H1 (cell line): ENCODE results near the gene RNF130. TPM values are rescaled to one million over a fixed set of nuclear protein-coding genes. Genes with fewer than 3 reads are reported as not detected.

Source experiments
- CTCF ChIA-PET: fragments of 300-600 bp; sonication (Branson Sonifier 250); formaldehyde crosslinking; loops from one replicate; lab custom pipeline; 2021; ENCODE audit not compliant: partially characterized antibody; lab: Charles Lee
- POLR2A ChIA-PET: fragments of 300-600 bp; sonication (Branson Sonifier 250); formaldehyde crosslinking; loops from one replicate; lab custom pipeline; 2021; ENCODE audit warnings: inconsistent platforms; ENCODE audit not compliant: partially characterized antibody; lab: Charles Lee
- DNase-seq, 2 experiments: peaks; one replicate each; pipeline versions ENCODE4 v3.0.0 to v3.0.0-alpha.2; 2010 to 2022; ENCODE audit warnings: low spot score in 2 of 2, low read depth in 1 of 2, mixed read lengths in 1 of 2
- FAIRE-seq: peaks from 2 replicates; lab custom pipeline; 2011; peaks lifted over from hg19 to GRCh38; lab: Jason Lieb, UNC
- H2AFZ ChIP-seq: 2 replicates; pipeline ENCODE4 v1.8.1; 2012; ENCODE audit warnings: low read length, inconsistent platforms
- H2AK5ac ChIP-seq: 2 replicates; pipeline ENCODE4 v1.6.1; 2013; ENCODE audit warnings: low read depth, low read length
- H2BK120ac ChIP-seq: replicated peaks from 2 replicates; pipeline ENCODE3; 2013; ENCODE audit warnings: low read depth, low read length, inconsistent platforms
- H2BK12ac ChIP-seq: 2 replicates; pipeline ENCODE4 v1.6.1; 2013; ENCODE audit warnings: low read depth, low read length
- H2BK15ac ChIP-seq: 2 replicates; pipeline ENCODE4 v1.6.1; 2013; ENCODE audit warnings: low read length
- H2BK20ac ChIP-seq: 2 replicates; pipeline ENCODE4 v1.6.1; 2013; ENCODE audit warnings: low read length
- H2BK5ac ChIP-seq: 2 replicates; pipeline ENCODE4 v1.6.1; 2013; ENCODE audit warnings: low read depth, low read length
- H3K14ac ChIP-seq: 2 replicates; pipeline ENCODE4 v1.6.1; 2013; ENCODE audit warnings: inconsistent platforms; ENCODE audit not compliant: insufficient read length
- H3K18ac ChIP-seq: 2 replicates; pipeline ENCODE4 v1.6.1; 2013; ENCODE audit warnings: low read length; ENCODE audit errors: extremely low read depth
- H3K23ac ChIP-seq: 2 replicates; pipeline ENCODE4 v1.6.1; 2013; ENCODE audit warnings: inconsistent platforms; ENCODE audit not compliant: insufficient read length
- H3K23me2 ChIP-seq: 2 replicates; pipeline ENCODE4 v1.6.1; 2013; ENCODE audit warnings: low read depth, low read length
- H3K27ac ChIP-seq: 2 replicates; pipeline ENCODE4 v1.6.1; 2011; ENCODE audit warnings: low read depth, low read length, inconsistent platforms
- H3K27me3 ChIP-seq, 4 experiments: replicated peaks in 1 of 4; 1 replicate in 1 of 4; 2 replicates in 3 of 4; pipeline versions ENCODE4 v1.6.1 to v1.8.1; 2011 to 2013; ENCODE audit warnings: low read length in 3 of 4, mild to moderate bottlenecking in 3 of 4, inconsistent platforms in 2 of 4, mixed read lengths in 2 of 4, moderate library complexity in 1 of 4; ENCODE audit not compliant: control insufficient read depth in 3 of 4, insufficient read depth in 3 of 4; ENCODE audit errors: extremely low read depth in 1 of 4
- H3K36me3 ChIP-seq, 4 experiments: 2 replicates each; pipeline versions ENCODE4 v1.6.1 to v1.8.1; 2011 to 2013; ENCODE audit warnings: mild to moderate bottlenecking in 4 of 4, low read length in 3 of 4, moderate library complexity in 2 of 4, control low read depth in 1 of 4, inconsistent platforms in 1 of 4; ENCODE audit not compliant: insufficient read depth in 4 of 4, control insufficient read depth in 2 of 4
- H3K4ac ChIP-seq: replicated peaks from 2 replicates; pipeline ENCODE3; 2013; ENCODE audit warnings: low read length, low read depth, mixed read lengths, inconsistent platforms; ENCODE audit not compliant: insufficient read length
- H3K4me1 ChIP-seq, 4 experiments: replicated peaks in 1 of 4; 1 replicate in 1 of 4; 2 replicates in 3 of 4; pipeline versions ENCODE4 v1.6.1 to v1.8.1; 2011 to 2013; ENCODE audit warnings: low read length in 3 of 4, inconsistent platforms in 2 of 4, mixed read lengths in 1 of 4; ENCODE audit not compliant: insufficient read depth in 4 of 4, control insufficient read depth in 3 of 4
- H3K4me2 ChIP-seq, 2 experiments: 2 replicates each; pipeline versions ENCODE4 v1.6.1 to v1.8.1; 2011 to 2013; ENCODE audit warnings: low read depth in 2 of 2, low read length in 2 of 2, control low read depth in 1 of 2, inconsistent platforms in 1 of 2, mild to moderate bottlenecking in 1 of 2; ENCODE audit not compliant: insufficient read depth in 1 of 2
- H3K4me3 ChIP-seq, 4 experiments: fragments of 200-600, 300-600 bp in 1 of 4; sonication (generic), shearing (Covaris generic), sonication (Bioruptor Twin) in 1 of 4; 2 replicates each; pipeline versions ENCODE4 v1.5.1 to v1.8.1; 2011 to 2016; ENCODE audit warnings: low read length in 4 of 4, low read depth in 3 of 4, control low read depth in 2 of 4, inconsistent platforms in 2 of 4, mild to moderate bottlenecking in 2 of 4, mixed read lengths in 1 of 4, moderate library complexity in 1 of 4; ENCODE audit not compliant: insufficient read depth in 2 of 4; ENCODE audit errors: extremely low read depth in 1 of 4
- H3K56ac ChIP-seq: replicated peaks from 2 replicates; pipeline ENCODE3; 2013; ENCODE audit warnings: low read depth, mild to moderate bottlenecking, mixed read lengths, low read length, inconsistent platforms; ENCODE audit not compliant: insufficient read length
- H3K79me1 ChIP-seq: 2 replicates; pipeline ENCODE4 v1.6.1; 2013; ENCODE audit warnings: low read depth, low read length, control low read depth
- H3K79me2 ChIP-seq, 2 experiments: 2 replicates each; pipeline versions ENCODE4 v1.6.1 to v1.8.1; 2012 to 2013; ENCODE audit warnings: low read length in 2 of 2, mild to moderate bottlenecking in 2 of 2, inconsistent platforms in 1 of 2; ENCODE audit not compliant: insufficient read depth in 2 of 2, control insufficient read depth in 1 of 2
- H3K9ac ChIP-seq, 4 experiments: replicated peaks in 1 of 4; 1 replicate in 1 of 4; 2 replicates in 3 of 4; pipeline versions ENCODE4 v1.6.1 to v1.8.1; 2011 to 2013; ENCODE audit warnings: low read depth in 3 of 4, low read length in 3 of 4, control low read depth in 2 of 4, mild to moderate bottlenecking in 2 of 4, moderate library complexity in 2 of 4, inconsistent platforms in 1 of 4; ENCODE audit errors: extremely low read depth in 1 of 4
- H3K9me3 ChIP-seq, 2 experiments: 2 replicates each; pipeline versions ENCODE4 v1.6.1 to v1.8.1; 2012 to 2013; ENCODE audit warnings: mild to moderate bottlenecking in 2 of 2, moderate library complexity in 2 of 2, control low read depth in 1 of 2, inconsistent platforms in 1 of 2, low read depth in 1 of 2, low read length in 1 of 2, mixed read lengths in 1 of 2; ENCODE audit not compliant: insufficient read depth in 2 of 2
- H4K20me1 ChIP-seq, 2 experiments: replicated peaks in 1 of 2; 2 replicates each; pipeline versions ENCODE3 to v1.8.1; 2011 to 2013; ENCODE audit warnings: inconsistent platforms in 2 of 2, low read length in 2 of 2, mild to moderate bottlenecking in 1 of 2; ENCODE audit not compliant: insufficient read depth in 2 of 2, control insufficient read depth in 1 of 2
- H4K5ac ChIP-seq: 2 replicates; pipeline ENCODE4 v1.6.1; 2013; ENCODE audit warnings: low read length, low read depth, mixed read lengths, inconsistent platforms; ENCODE audit not compliant: insufficient read length
- H4K8ac ChIP-seq: 2 replicates; pipeline ENCODE4 v1.8.0; 2013; ENCODE audit warnings: mild to moderate bottlenecking, moderate library complexity, low read length, inconsistent platforms; ENCODE audit not compliant: insufficient read depth; ENCODE audit errors: extremely low read depth
- H4K91ac ChIP-seq: replicated peaks from 2 replicates; pipeline ENCODE3; 2013; ENCODE audit warnings: low read length, mixed read lengths, inconsistent platforms; ENCODE audit not compliant: insufficient read length
- CREB1 ChIP-seq: IDR thresholded peaks from 2 replicates; pipeline ENCODE4 v1.6.1; 2012; ENCODE audit warnings: inconsistent platforms
- FOSL1 ChIP-seq: IDR thresholded peaks from 2 replicates; pipeline ENCODE4 v1.6.1; 2011; ENCODE audit warnings: mild to moderate bottlenecking, low read depth, low read length, moderate library complexity; ENCODE audit not compliant: insufficient read depth
- JUND ChIP-seq: IDR thresholded peaks from 2 replicates; pipeline ENCODE4 v1.6.1; 2011; ENCODE audit warnings: mild to moderate bottlenecking, improper control_type of control experiment, low read length
- KDM4A ChIP-seq: IDR thresholded peaks from one replicate; pipeline ENCODE4 v1.7.1; 2012; ENCODE audit warnings: low read depth, mild to moderate bottlenecking, moderate library complexity, low read length, inconsistent platforms; ENCODE audit not compliant: severe bottlenecking
- NANOG ChIP-seq: IDR thresholded peaks from 2 replicates; pipeline ENCODE4 v1.6.1; 2011; ENCODE audit warnings: low read length, low read depth, mild to moderate bottlenecking, inconsistent platforms; ENCODE audit not compliant: insufficient read depth, poor library complexity, severe bottlenecking
- NRF1 ChIP-seq: IDR thresholded peaks from 2 replicates; pipeline ENCODE4 v1.6.1; 2011; ENCODE audit warnings: mild to moderate bottlenecking, low read depth, low read length, improper control_type of control experiment
- PHF8 ChIP-seq: fragments of 200-600 bp; sonication (generic); conservative IDR thresholded peaks from 2 replicates; pipeline ENCODE4 v1.7.1; 2012; ENCODE audit warnings: low read depth, mild to moderate bottlenecking, inconsistent platforms, low read length, moderate library complexity
- RAD21 ChIP-seq, 2 experiments: IDR thresholded peaks in 1 of 2; conservative IDR thresholded peaks in 1 of 2; 2 replicates each; pipeline ENCODE4 v1.6.1; 2011; ENCODE audit warnings: low read depth in 2 of 2, low read length in 2 of 2, improper control_type of control experiment in 1 of 2, inconsistent platforms in 1 of 2, mild to moderate bottlenecking in 1 of 2, moderate library complexity in 1 of 2
- RXRA ChIP-seq: IDR thresholded peaks from 2 replicates; pipeline ENCODE4 v1.6.1; 2011; ENCODE audit warnings: low read depth, mild to moderate bottlenecking, low read length, moderate library complexity; ENCODE audit not compliant: insufficient read depth
- SP1 ChIP-seq: IDR thresholded peaks from 2 replicates; pipeline ENCODE4 v1.6.1; 2011; ENCODE audit warnings: low read depth, low read length
- TCF12 ChIP-seq: IDR thresholded peaks from 2 replicates; pipeline ENCODE4 v1.6.1; 2011; ENCODE audit warnings: low read depth, mild to moderate bottlenecking, low read length
- TEAD4 ChIP-seq: IDR thresholded peaks from 2 replicates; pipeline ENCODE4 v1.6.1; 2012; ENCODE audit warnings: low read depth, low read length, inconsistent platforms, mixed read lengths
- WGBS, 2 experiments: shearing (Covaris generic) in 1 of 2; methylation state at CpG; one replicate each; pipeline versions ENCODE4 v1.1.6 to v1.1.7; 2013 to 2015; ENCODE audit warnings: low lambda C conversion rate in 2 of 2, mixed read lengths in 2 of 2, inconsistent platforms in 1 of 2, low coverage in 1 of 2, missing lambda C conversion rate in 1 of 2; ENCODE audit not compliant: insufficient replicate concordance in 2 of 2, insufficient coverage in 1 of 2, insufficient read length in 1 of 2; ENCODE audit errors: extremely low coverage in 1 of 2, missing lambda C conversion rate in 1 of 2; 5-methylcytosine and 5-hydroxymethylcytosine counted together
- polyA plus RNA-seq, 7 experiments: library from polyadenylated mRNA; depleted of rRNA in 3 of 7; stranded (reverse) in 5 of 7; unstranded in 2 of 7; fragments of >200 nt in 5 of 7; fragments of 200-250 nt in 2 of 7; gene quantifications; 1 replicate in 5 of 7; 2 replicates in 1 of 7; 4 replicates in 1 of 7; pipeline versions ENCODE4 v1.2.1 to v1.2.3, GENCODE V29; 2011 to 2013; ENCODE audit warnings: missing spikeins in 2 of 7, mixed read lengths in 2 of 7
- total RNA-seq: library from RNA; stranded (reverse); fragmentation: NEBNext Ultra II Directional; extraction: Animal tissue kit (Norgen Biotek cat#: 25700); gene quantifications from 2 replicates; pipeline ENCODE4 v1.2.1, GENCODE V29; 2021
- TF ChIP-seq, protein P1 (sequence below): IDR thresholded peaks from 2 replicates; pipeline ENCODE4 v1.6.1; 2011; ENCODE audit warnings: low read length, improper control_type of control experiment

RNF130 gene
- total and polyA plus RNA-seq, 2 of the 8 experiments (the other 6 are each of a cell fraction or from before 2014, with no cell fraction given): 65.1 to 70.0 TPM

DNA sequence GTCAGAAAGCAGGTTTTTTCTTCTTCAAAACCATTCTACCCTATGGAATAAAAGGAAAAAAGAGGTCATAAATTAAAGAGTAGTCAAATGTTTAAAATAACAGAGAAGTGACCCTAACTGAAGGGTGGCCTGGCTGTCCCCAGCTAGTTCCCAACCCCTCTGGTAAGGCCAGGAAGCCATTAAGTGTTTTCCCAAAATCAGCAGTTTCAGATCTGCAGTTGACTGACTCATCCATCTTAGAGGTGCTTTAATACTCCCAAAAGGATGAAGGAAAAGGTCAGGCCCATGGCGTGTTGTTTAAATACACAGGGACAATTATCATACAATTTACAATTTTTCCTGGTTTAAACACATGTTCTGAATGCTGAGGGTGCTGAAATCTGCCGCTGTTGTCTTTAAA, 115.9 kb downstream of the RNF130 start:
- H3K23me2 ChIP-seq: no peaks in the 10 kb centered on the region
- peaks cover 0 to 2% of the 10 kb centered on the region in 2 experiments for H4K20me1 ChIP-seq
- no peak overlapping the region for H2AK5ac ChIP-seq
- no peak overlapping the region for H4K5ac ChIP-seq
- FAIRE-seq (no peak), DNase-seq (no peak)
- no peak overlapping the region for H2BK5ac ChIP-seq
- H3K36me3 ChIP-seq: peaks cover 3 to 21% (median 6%) of the 10 kb centered on the region in 4 experiments; a peak in 6 of 8 replicates
- no peaks in the 10 kb centered on the region for H3K79me2 ChIP-seq
- no peaks in the 10 kb centered on the region for H3K9me3 ChIP-seq
- no peak overlapping the region for H3K56ac ChIP-seq
- H3K27me3 ChIP-seq: no peaks in the 10 kb centered on the region
- H3K18ac ChIP-seq: no peak overlapping the region
- no peak overlapping the region for H2BK20ac ChIP-seq
- no peak overlapping the region for H4K91ac ChIP-seq
- no peaks in the 10 kb centered on the region for H3K4me1 ChIP-seq
- no peak overlapping the region for H4K8ac ChIP-seq
- H3K79me1 ChIP-seq: no peaks in the 10 kb centered on the region
- H3K4me3 ChIP-seq: no peak overlapping the region
- H2BK120ac ChIP-seq: no peak overlapping the region
- no peak overlapping the region for H2BK15ac ChIP-seq
- 87% methylated on average over 2 of the region's 2 CpGs; no CpG with 5 or more reads in 1 of the 2 experiments for WGBS, 2 experiments
- no peak overlapping the region for H3K14ac ChIP-seq
- H3K4me2 ChIP-seq: no peak overlapping the region
- ChIA-PET POLR2A (interaction anchor here (0.9 to 1.4 kb wide), 3 partner anchors 10 to 24 kb away, joined by 3 read pairs; no protein-coding TSS in a partner anchor), CTCF (interaction anchor here (0.6 to 1.3 kb wide), 3 partner anchors 12 to 98 kb away, joined by 3 to 4 read pairs (median 3); no protein-coding TSS in a partner anchor)
- no peak overlapping the region for H3K9ac ChIP-seq
- H3K4ac ChIP-seq: no peak overlapping the region
- no peak overlapping the region for H2BK12ac ChIP-seq
- H2AFZ ChIP-seq: no peak overlapping the region
- no peak overlapping the region for H3K23ac ChIP-seq
- H3K27ac ChIP-seq: no peak overlapping the region
- TF ChIP-seq FOSL1 (no peak), RAD21 (IDR thresholded peaks at IDR 0.05 in 1 of 2, conservative IDR thresholded peaks at IDR 0.05 in 1 of 2; ENCODE audit: low read depth in 2 of 2, low read length in 2 of 2) (no peak), CREB1 (no peak), TCF12 (no peak), NANOG (no peak), TEAD4 (no peak), JUND (no peak), PHF8 (no peak), KDM4A (no peak), SP1 (no peak), RXRA (no peak), NRF1 (no peak)
- TF ChIP-seq, protein P1, sequence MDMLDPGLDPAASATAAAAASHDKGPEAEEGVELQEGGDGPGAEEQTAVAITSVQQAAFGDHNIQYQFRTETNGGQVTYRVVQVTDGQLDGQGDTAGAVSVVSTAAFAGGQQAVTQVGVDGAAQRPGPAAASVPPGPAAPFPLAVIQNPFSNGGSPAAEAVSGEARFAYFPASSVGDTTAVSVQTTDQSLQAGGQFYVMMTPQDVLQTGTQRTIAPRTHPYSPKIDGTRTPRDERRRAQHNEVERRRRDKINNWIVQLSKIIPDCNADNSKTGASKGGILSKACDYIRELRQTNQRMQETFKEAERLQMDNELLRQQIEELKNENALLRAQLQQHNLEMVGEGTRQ: no peak
